GM23248 (cell line): Measurements from ENCODE around the gene PTPRF. TPM values are rescaled to one million over a fixed set of nuclear protein-coding genes. Genes with fewer than 3 reads are reported as not detected.

ENCODE experiments used
- DNase-seq: peaks from one replicate; pipeline ENCODE4 v3.0.0-alpha.2; 2015
- H2AFZ ChIP-seq: fragments of 200-600 bp; sonication (generic); 2 replicates; pipeline ENCODE4 v1.6.1; 2016; ENCODE audit warnings: antibody characterized with exemption
- H3F3A ChIP-seq: fragments of 200-600 bp; sonication (generic); 2 replicates; pipeline ENCODE4 v1.6.1; 2016; ENCODE audit warnings: mild to moderate bottlenecking, antibody characterized with exemption, mixed run types; ENCODE audit not compliant: insufficient read depth
- H3K27ac ChIP-seq: fragments of 200-600 bp; sonication (generic); 2 replicates; pipeline ENCODE4 v1.5.1; 2016; ENCODE audit warnings: mild to moderate bottlenecking
- H3K27me3 ChIP-seq: fragments of 200-600 bp; sonication (generic); replicated peaks from 2 replicates; pipeline ENCODE4 v1.6.1; 2016; ENCODE audit warnings: mild to moderate bottlenecking; ENCODE audit not compliant: insufficient read depth
- H3K36me3 ChIP-seq: fragments of 200-600 bp; sonication (generic); 2 replicates; pipeline ENCODE4 v1.6.1; 2016; ENCODE audit warnings: low read depth, mild to moderate bottlenecking
- H3K4me1 ChIP-seq: fragments of 200-600 bp; sonication (generic); 2 replicates; pipeline ENCODE4 v1.6.1; 2016; ENCODE audit warnings: mild to moderate bottlenecking; ENCODE audit not compliant: insufficient read depth
- H3K4me2 ChIP-seq: fragments of 200-600 bp; sonication (generic); one replicate; pipeline ENCODE4 v1.6.1; 2016; ENCODE audit warnings: mild to moderate bottlenecking; ENCODE audit not compliant: unreplicated experiment
- H3K4me3 ChIP-seq: fragments of 200-600 bp; sonication (generic); 2 replicates; pipeline ENCODE4 v1.5.1; 2016; ENCODE audit warnings: mild to moderate bottlenecking
- H3K79me2 ChIP-seq: fragments of 200-600 bp; sonication (generic); 2 replicates; pipeline ENCODE4 v1.6.1; 2016; ENCODE audit warnings: mild to moderate bottlenecking; ENCODE audit not compliant: insufficient read depth
- H3K9ac ChIP-seq: fragments of 200-600 bp; sonication (generic); 2 replicates; pipeline ENCODE4 v1.6.1; 2016; ENCODE audit warnings: mild to moderate bottlenecking
- H3K9me2 ChIP-seq: fragments of 200-600 bp; sonication (generic); 2 replicates; pipeline ENCODE4 v1.6.1; 2016; ENCODE audit warnings: mixed run types, mild to moderate bottlenecking, moderate library complexity; ENCODE audit not compliant: insufficient read depth
- H3K9me3 ChIP-seq: fragments of 200-600 bp; sonication (generic); one replicate; pipeline ENCODE4 v1.6.1; 2017; ENCODE audit warnings: low read depth
- H4K20me1 ChIP-seq: fragments of 200-600 bp; sonication (generic); 2 replicates; pipeline ENCODE4 v1.6.0; 2016; ENCODE audit not compliant: insufficient read depth
- EZH2 ChIP-seq: fragments of 200-600 bp; sonication (generic); IDR thresholded peaks from 2 replicates; pipeline ENCODE4 v1.6.1; 2018; ENCODE audit warnings: antibody characterized with exemption, mild to moderate bottlenecking; ENCODE audit not compliant: insufficient read depth, poor library complexity, severe bottlenecking
- EZH2phosphoT487 ChIP-seq: fragments of 200-600 bp; sonication (generic); IDR thresholded peaks from 2 replicates; pipeline ENCODE4 v1.6.1; 2018; ENCODE audit warnings: antibody characterized with exemption, moderate library complexity, mild to moderate bottlenecking, low read depth; ENCODE audit not compliant: insufficient read depth
- WGBS, 2 experiments: methylation state at CpG; one replicate each; pipeline ENCODE4 v1.1.6; 2015 to 2017; ENCODE audit warnings: low lambda C conversion rate in 2 of 2, low coverage in 1 of 2; ENCODE audit errors: missing lambda C conversion rate in 2 of 2; 5-methylcytosine and 5-hydroxymethylcytosine counted together
- in situ Hi-C: fragments of 300-500 bp; cut with MboI; formaldehyde crosslinking; loops from 2 replicates; pipeline ENCODE4 v1.15.0; 2020
- polyA plus RNA-seq: library from polyadenylated mRNA; unstranded; fragments of >200 nt; fragmentation: Nextera tagmentation; extraction: Ambion mirVana; gene quantifications from 2 replicates; pipeline ENCODE4 v1.2.1, GENCODE V29; 2016
- total RNA-seq: library from RNA; depleted of rRNA; stranded (reverse); fragments of >200 nt; shearing (Covaris generic); gene quantifications from 2 replicates; pipeline ENCODE4 v1.2.3, GENCODE V29; 2014; rRNA removed

PTPRF gene
- total and polyA plus RNA-seq, 2 experiments from 2014 or later: 14.0 to 15.0 TPM

DNA sequence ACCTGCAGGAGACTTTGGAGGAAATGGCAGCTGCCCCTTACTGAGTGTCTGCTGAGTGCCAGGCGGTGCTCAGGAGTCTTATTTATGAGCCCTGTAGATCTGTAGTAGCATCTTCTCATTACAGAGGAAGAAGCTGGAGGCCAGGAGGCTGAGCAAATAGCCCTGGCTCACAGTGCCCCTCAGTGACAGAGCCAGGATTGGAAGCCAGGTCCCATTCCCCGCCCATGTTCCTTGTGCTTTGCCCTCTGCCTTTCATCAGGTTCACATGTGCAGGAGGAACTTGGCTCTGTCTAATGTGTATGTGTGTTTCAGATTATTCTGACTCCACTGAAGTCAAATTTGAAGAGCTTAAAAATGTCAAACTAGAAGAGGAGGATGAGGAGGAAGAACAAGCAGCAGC, 140.5 kb downstream of the PTPRF start:
- Histone ChIP-seq H3K27me3 (no peaks in the 10 kb centered on the region), H3K9ac (peak overlapping the region; percentile 47), H3K9me2 (no peaks in the 10 kb centered on the region), H3K4me2 (peak overlapping the region; percentile 10), H3K79me2 (peaks cover 49% of the 10 kb centered on the region), H2AFZ (no peak overlapping the region), H3K9me3 (no peaks in the 10 kb centered on the region), H4K20me1 (no peaks in the 10 kb centered on the region), H3K4me1 (peaks cover 26% of the 10 kb centered on the region), H3K27ac (peak overlapping the region; percentile 83), H3K36me3 (peaks cover 81% of the 10 kb centered on the region), H3F3A (peaks cover 56% of the 10 kb centered on the region), H3K4me3 (no peak overlapping the region)
- in situ Hi-C loops: loop anchor here (25.0 kb wide), 1 partner anchor 434 kb away; no protein-coding TSS in a partner anchor
- TF ChIP-seq EZH2phosphoT487 (no peak), EZH2 (no peak)
- DNase-seq: peak; percentile 29
- 27 to 54% methylated on average over 2 of the region's 2 CpGs for WGBS, 2 experiments

- WGBS, 2 experiments: 22 to 28% methylated on average over 9 to 10 of the region's 10 CpGs
- H3K4me2 ChIP-seq: peak overlapping the region; percentile 10
- H2AFZ ChIP-seq: no peak overlapping the region
- in situ Hi-C loops: loop anchor here (25.0 kb wide), 1 partner anchor 434 kb away; no protein-coding TSS in a partner anchor
- peak overlapping the region; percentile 47 for H3K9ac ChIP-seq
- H3K4me3 ChIP-seq: no peak overlapping the region
- peaks cover 26% of the 10 kb centered on the region for H3K4me1 ChIP-seq
- H3K27ac ChIP-seq: peak overlapping the region; percentile 83
- H3K27me3 ChIP-seq: no peaks in the 10 kb centered on the region
- H3K79me2 ChIP-seq: peaks cover 47% of the 10 kb centered on the region
- H3K36me3 ChIP-seq: peaks cover 81% of the 10 kb centered on the region
- H4K20me1 ChIP-seq: no peaks in the 10 kb centered on the region
- H3K9me3 ChIP-seq: no peaks in the 10 kb centered on the region
- DNase-seq: peak; percentile 91
- H3K9me2 ChIP-seq: no peaks in the 10 kb centered on the region
- peaks cover 50% of the 10 kb centered on the region for H3F3A ChIP-seq
- no peak for TF ChIP-seq EZH2
- TF ChIP-seq EZH2phosphoT487: no peak
Measured at GRCh38 chr1:43671626-43672330, 141.1 kb downstream of the PTPRF start.

DNA sequence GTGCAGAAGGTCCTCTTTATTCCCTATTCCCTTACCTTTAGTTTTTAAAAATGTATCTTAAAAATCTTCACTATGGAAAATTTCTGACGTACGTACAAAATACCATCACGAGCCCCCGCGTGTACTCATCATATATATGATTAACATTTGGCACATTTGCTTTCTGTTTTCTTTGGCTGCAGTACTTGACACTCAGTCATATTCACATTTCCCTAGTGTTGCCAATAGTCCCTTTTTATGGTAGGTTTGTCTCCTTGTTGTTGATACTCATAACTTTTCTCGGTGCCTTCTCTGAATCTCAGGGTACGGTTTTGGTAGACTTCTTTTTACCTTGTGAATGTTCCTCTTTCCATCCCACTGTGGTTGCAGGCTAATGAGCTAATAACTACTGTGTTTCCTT, 142.6 kb downstream of the PTPRF start:
- WGBS, 2 experiments: 93 to 97% methylated on average over 7 of the region's 7 CpGs
- Histone ChIP-seq H3K27ac (no peak overlapping the region), H3K27me3 (no peaks in the 10 kb centered on the region), H3K4me2 (no peak overlapping the region), H4K20me1 (no peaks in the 10 kb centered on the region), H3K79me2 (peaks cover 59% of the 10 kb centered on the region), H3F3A (peaks cover 35% of the 10 kb centered on the region), H3K4me3 (no peak overlapping the region), H3K4me1 (peaks cover 26% of the 10 kb centered on the region), H2AFZ (no peak overlapping the region), H3K36me3 (peaks cover 72% of the 10 kb centered on the region), H3K9me2 (no peaks in the 10 kb centered on the region), H3K9ac (no peak overlapping the region), H3K9me3 (no peaks in the 10 kb centered on the region)
- DNase-seq: no peak
- in situ Hi-C loops: loop anchor here (25.0 kb wide), 1 partner anchor 436 kb away; no protein-coding TSS in a partner anchor
- TF ChIP-seq EZH2 (no peak), EZH2phosphoT487 (no peak)

Other genes with a start within 250 kb of the PTPRF start
- gene C1orf210, start 245.3 kb upstream of the PTPRF start, total RNA-seq: not detected in 2 replicates
- gene C1orf210, start 245.3 kb upstream of the PTPRF start, polyA plus RNA-seq: not detected in 2 replicates
- gene TIE1, start 229.9 kb upstream of the PTPRF start, total RNA-seq: not detected in 2 replicates
- 0.10 and 0.21 TPM in 2 replicates for gene TIE1, start 229.9 kb upstream of the PTPRF start, polyA plus RNA-seq
- gene MPL, start 193.1 kb upstream of the PTPRF start, total RNA-seq: not detected in 2 replicates
- not detected in 2 replicates for gene MPL, start 193.1 kb upstream of the PTPRF start, polyA plus RNA-seq
- 50.2 and 50.9 TPM in 2 replicates for gene CDC20, start 171.9 kb upstream of the PTPRF start, total RNA-seq
- gene CDC20, start 171.9 kb upstream of the PTPRF start, polyA plus RNA-seq: 48.9 and 55.8 TPM in 2 replicates
- gene ELOVL1, start 162.9 kb upstream of the PTPRF start, total RNA-seq: 106 and 107 TPM in 2 replicates
- gene ELOVL1, start 162.9 kb upstream of the PTPRF start, polyA plus RNA-seq: 152 and 155 TPM in 2 replicates
- gene MED8, start 141.1 kb upstream of the PTPRF start, total RNA-seq: 51.1 and 53.5 TPM in 2 replicates
- gene MED8, start 141.1 kb upstream of the PTPRF start, polyA plus RNA-seq: 78.3 and 80.6 TPM in 2 replicates
- gene SZT2, start 141.0 kb upstream of the PTPRF start, total RNA-seq: 12.6 and 23.8 TPM in 2 replicates
- gene SZT2, start 141.0 kb upstream of the PTPRF start, polyA plus RNA-seq: 5.6 and 6.4 TPM in 2 replicates
- 28.5 and 35.7 TPM in 2 replicates for gene HYI, start 77.0 kb upstream of the PTPRF start, total RNA-seq
- 17.4 and 21.0 TPM in 2 replicates for gene HYI, start 77.0 kb upstream of the PTPRF start, polyA plus RNA-seq
- 23.7 and 26.3 TPM in 2 replicates for gene KDM4A, start 119.3 kb downstream of the PTPRF start, total RNA-seq
- gene KDM4A, start 119.3 kb downstream of the PTPRF start, polyA plus RNA-seq: 20.7 and 22.3 TPM in 2 replicates
- gene ST3GAL3, start 176.7 kb downstream of the PTPRF start, total RNA-seq: 13.8 and 13.9 TPM in 2 replicates
- gene ST3GAL3, start 176.7 kb downstream of the PTPRF start, polyA plus RNA-seq: 8.4 and 9.7 TPM in 2 replicates